ENCODE results near the gene CCDC24.

CCDC24 gene

DNA sequence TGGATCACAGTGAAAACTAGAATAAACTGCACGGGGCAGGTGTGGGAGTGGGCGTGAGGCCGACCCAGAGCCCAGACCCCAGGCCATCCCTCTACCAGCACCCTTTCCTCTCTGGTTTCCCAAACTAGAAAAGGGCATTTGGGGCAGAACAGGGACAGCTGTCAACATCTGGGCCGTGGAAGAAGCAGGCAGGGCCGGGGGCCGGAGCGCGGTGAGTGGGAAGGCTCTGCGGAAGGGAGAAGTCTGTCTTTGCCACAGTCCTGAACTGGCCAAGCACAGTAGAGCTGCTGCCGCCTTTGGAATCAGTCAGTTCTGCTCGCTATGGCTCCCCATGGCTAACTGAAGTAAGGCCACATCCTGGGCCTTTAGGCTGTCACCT lies 6.6 kb downstream of the CCDC24 start:
- no peak overlapping the region for H3K9ac ChIP-seq (ENCODE audit: low read length)
- no peak overlapping the region for H4K8ac ChIP-seq (ENCODE audit: low read depth, low read length)
- H2AK5ac ChIP-seq (ENCODE audit: low read length) = no peak overlapping the region
- no peak overlapping the region for H3K56ac ChIP-seq (ENCODE audit: low read length)
- no peaks in the 10 kb centered on the region for H3K36me3 ChIP-seq (ENCODE audit: control insufficient read depth, insufficient read depth, low read length)
- H3K23ac ChIP-seq (ENCODE audit: low read length) = no peak overlapping the region
- H3K4ac ChIP-seq (ENCODE audit: low read depth, low read length) = no peak overlapping the region
- H2BK120ac ChIP-seq (ENCODE audit: low read depth, low read length) = no peak overlapping the region
- H2BK15ac ChIP-seq (replicated peaks; ENCODE audit: low read depth) = no peak overlapping the region
- H3K4me2 ChIP-seq (ENCODE audit: low read length) = no peak overlapping the region
- H3K4me3 ChIP-seq (ENCODE audit: low read length) = no peak overlapping the region
- H3K4me1 ChIP-seq (ENCODE audit: control insufficient read depth, low read depth, low read length) = no peaks in the 10 kb centered on the region
- H3K27ac ChIP-seq (ENCODE audit: low read depth, low read length) = no peak overlapping the region
- no peaks in the 10 kb centered on the region for H3K27me3 ChIP-seq (ENCODE audit: insufficient read depth, low read length, poor library complexity)
- H3K79me1 ChIP-seq (ENCODE audit: low read length) = no peaks in the 10 kb centered on the region
- no peak overlapping the region for H2BK5ac ChIP-seq (ENCODE audit: low read length)
- no peak overlapping the region for H3K18ac ChIP-seq (ENCODE audit: low read length)
- no peak overlapping the region for H4K5ac ChIP-seq (ENCODE audit: low read length)
- WGBS (ENCODE audit: extremely low coverage, insufficient coverage, low lambda C conversion rate) = no CpG with 5 or more reads among the region's 11 CpGs
- DNase-seq = no peak
- H3K79me2 ChIP-seq (ENCODE audit: control insufficient read depth, insufficient read depth, low read length) = no peaks in the 10 kb centered on the region

DNA sequence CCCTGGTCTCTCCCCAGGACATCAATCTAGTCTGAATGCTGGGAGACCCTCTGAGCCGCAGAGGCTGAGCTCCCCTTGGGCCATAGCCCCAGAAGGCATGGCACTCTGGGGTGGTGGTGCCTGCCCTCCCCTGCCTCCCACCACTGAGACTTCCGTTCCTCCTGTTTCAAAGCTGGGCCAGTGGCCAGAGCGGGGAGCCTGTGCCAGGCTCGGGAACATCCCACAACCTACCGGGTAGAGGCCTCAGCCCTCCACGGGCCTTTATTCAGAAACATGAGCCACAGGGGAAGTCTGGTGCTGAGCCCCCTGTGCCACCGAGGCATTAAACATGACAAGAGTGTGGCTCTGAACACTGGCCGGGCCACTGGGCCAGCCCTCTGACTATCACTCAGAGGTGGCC lies 8.1 kb downstream of the CCDC24 start:
- H3K9ac ChIP-seq (ENCODE audit: low read length) = no peak overlapping the region
- H3K4me3 ChIP-seq (ENCODE audit: low read length) = no peak overlapping the region
- H3K27ac ChIP-seq (ENCODE audit: low read depth, low read length) = peak overlapping the region; percentile 24
- no peak overlapping the region for H4K8ac ChIP-seq (ENCODE audit: low read depth, low read length)
- H2BK5ac ChIP-seq (ENCODE audit: low read length) = peak overlapping the region; percentile 26
- peak overlapping the region; percentile 60 for H4K5ac ChIP-seq (ENCODE audit: low read length)
- H3K4ac ChIP-seq (ENCODE audit: low read depth, low read length) = no peak overlapping the region
- H3K27me3 ChIP-seq (ENCODE audit: insufficient read depth, low read length, poor library complexity) = no peaks in the 10 kb centered on the region
- no peak overlapping the region for H2AK5ac ChIP-seq (ENCODE audit: low read length)
- no peak overlapping the region for H3K18ac ChIP-seq (ENCODE audit: low read length)
- no peak overlapping the region for H2BK15ac ChIP-seq (replicated peaks; ENCODE audit: low read depth)
- no peaks in the 10 kb centered on the region for H3K4me1 ChIP-seq (ENCODE audit: control insufficient read depth, low read depth, low read length)
- H3K79me1 ChIP-seq (ENCODE audit: low read length) = no peaks in the 10 kb centered on the region
- no peak overlapping the region for H2BK120ac ChIP-seq (ENCODE audit: low read depth, low read length)
- no peak overlapping the region for H3K4me2 ChIP-seq (ENCODE audit: low read length)
- no peak overlapping the region for H3K23ac ChIP-seq (ENCODE audit: low read length)
- DNase-seq = no peak
- WGBS (ENCODE audit: extremely low coverage, insufficient coverage, low lambda C conversion rate) = no CpG with 5 or more reads among the region's 8 CpGs
- no peaks in the 10 kb centered on the region for H3K79me2 ChIP-seq (ENCODE audit: control insufficient read depth, insufficient read depth, low read length)
- H3K36me3 ChIP-seq (ENCODE audit: control insufficient read depth, insufficient read depth, low read length) = no peaks in the 10 kb centered on the region
- peak overlapping the region; percentile 25 for H3K56ac ChIP-seq (ENCODE audit: low read length)

DNA sequence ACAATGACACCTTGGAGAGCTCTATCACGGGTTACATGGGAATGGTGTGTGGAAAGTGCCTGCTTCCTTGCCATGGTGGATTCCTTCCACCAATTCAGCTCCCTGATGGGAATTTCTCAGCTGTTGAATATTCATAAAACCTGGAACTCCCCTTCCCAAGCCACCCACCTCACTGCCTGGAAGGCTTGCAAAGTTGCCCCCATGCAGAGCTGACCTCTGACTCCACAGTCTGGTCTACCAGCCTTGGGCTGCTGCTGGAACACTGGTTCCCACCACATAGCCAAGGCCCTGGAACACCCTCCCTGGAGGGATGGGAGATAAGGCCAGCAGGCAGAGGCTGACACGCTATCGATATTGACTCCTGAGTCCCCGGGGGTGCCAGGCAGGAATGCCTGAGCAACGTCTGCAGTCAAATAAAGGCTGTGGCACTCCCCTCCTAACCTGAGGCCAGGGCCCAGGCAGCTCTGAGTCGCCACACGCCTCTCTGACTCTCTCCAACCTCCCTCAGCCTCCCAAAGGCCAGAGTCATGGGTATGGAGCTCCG lies 8.8 kb downstream of the CCDC24 start:
- no peak overlapping the region for H3K4me2 ChIP-seq (ENCODE audit: low read length)
- no peak overlapping the region for H3K4me3 ChIP-seq (ENCODE audit: low read length)
- H4K5ac ChIP-seq (ENCODE audit: low read length) = no peak overlapping the region
- H3K36me3 ChIP-seq (ENCODE audit: control insufficient read depth, insufficient read depth, low read length) = no peaks in the 10 kb centered on the region
- H4K8ac ChIP-seq (ENCODE audit: low read depth, low read length) = no peak overlapping the region
- no peaks in the 10 kb centered on the region for H3K79me2 ChIP-seq (ENCODE audit: control insufficient read depth, insufficient read depth, low read length)
- no peak overlapping the region for H2BK15ac ChIP-seq (replicated peaks; ENCODE audit: low read depth)
- peak; percentile 97 for DNase-seq
- H2BK5ac ChIP-seq (ENCODE audit: low read length) = peak overlapping the region; percentile 80
- H3K23ac ChIP-seq (ENCODE audit: low read length) = no peak overlapping the region
- no peak overlapping the region for H3K9ac ChIP-seq (ENCODE audit: low read length)
- no peak overlapping the region for H3K18ac ChIP-seq (ENCODE audit: low read length)
- WGBS (ENCODE audit: extremely low coverage, insufficient coverage, low lambda C conversion rate) = no CpG with 5 or more reads among the region's 8 CpGs
- H2BK120ac ChIP-seq (ENCODE audit: low read depth, low read length) = no peak overlapping the region
- H3K27ac ChIP-seq (ENCODE audit: low read depth, low read length) = peak overlapping the region; percentile 24
- no peaks in the 10 kb centered on the region for H3K79me1 ChIP-seq (ENCODE audit: low read length)
- no peak overlapping the region for H3K4ac ChIP-seq (ENCODE audit: low read depth, low read length)
- peak overlapping the region; percentile 18 for H3K56ac ChIP-seq (ENCODE audit: low read length)
- H2AK5ac ChIP-seq (ENCODE audit: low read length) = no peak overlapping the region
- no peaks in the 10 kb centered on the region for H3K4me1 ChIP-seq (ENCODE audit: control insufficient read depth, low read depth, low read length)
- H3K27me3 ChIP-seq (ENCODE audit: insufficient read depth, low read length, poor library complexity) = no peaks in the 10 kb centered on the region

DNA sequence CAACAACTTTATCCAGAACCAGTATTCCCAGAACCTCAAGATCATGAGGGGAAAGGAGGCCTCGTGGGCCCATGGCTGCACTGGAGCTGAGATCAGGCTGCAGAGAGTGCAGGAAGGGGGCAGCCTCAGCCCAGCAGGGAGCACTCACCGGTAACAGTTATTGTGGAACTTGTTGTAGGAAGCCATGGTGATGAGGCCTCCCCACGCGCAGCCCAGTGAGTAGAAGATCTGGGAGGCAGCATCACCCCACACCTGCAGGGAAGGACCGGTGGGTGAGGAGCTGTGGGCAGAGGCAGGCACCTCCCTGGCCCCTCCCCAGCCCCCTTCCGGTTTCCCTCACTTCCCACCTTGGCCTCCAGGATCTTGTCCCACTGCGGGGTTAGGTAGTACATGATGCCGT lies 10.8 kb downstream of the CCDC24 start:
- H3K4ac ChIP-seq (ENCODE audit: low read depth, low read length) = no peak overlapping the region
- H3K27ac ChIP-seq (ENCODE audit: low read depth, low read length) = no peak overlapping the region
- no peaks in the 10 kb centered on the region for H3K79me2 ChIP-seq (ENCODE audit: control insufficient read depth, insufficient read depth, low read length)
- no peak overlapping the region for H4K8ac ChIP-seq (ENCODE audit: low read depth, low read length)
- H3K4me1 ChIP-seq (ENCODE audit: control insufficient read depth, low read depth, low read length) = no peaks in the 10 kb centered on the region
- H3K4me3 ChIP-seq (ENCODE audit: low read length) = no peak overlapping the region
- H3K27me3 ChIP-seq (ENCODE audit: insufficient read depth, low read length, poor library complexity) = no peaks in the 10 kb centered on the region
- H3K18ac ChIP-seq (ENCODE audit: low read length) = no peak overlapping the region
- H2BK120ac ChIP-seq (ENCODE audit: low read depth, low read length) = no peak overlapping the region
- no peak overlapping the region for H3K4me2 ChIP-seq (ENCODE audit: low read length)
- no peak overlapping the region for H2BK15ac ChIP-seq (replicated peaks; ENCODE audit: low read depth)
- no peak overlapping the region for H2AK5ac ChIP-seq (ENCODE audit: low read length)
- no peak overlapping the region for H3K23ac ChIP-seq (ENCODE audit: low read length)
- H3K79me1 ChIP-seq (ENCODE audit: low read length) = no peaks in the 10 kb centered on the region
- H3K36me3 ChIP-seq (ENCODE audit: control insufficient read depth, insufficient read depth, low read length) = peaks cover 2% of the 10 kb centered on the region
- H3K56ac ChIP-seq (ENCODE audit: low read length) = no peak overlapping the region
- H3K9ac ChIP-seq (ENCODE audit: low read length) = no peak overlapping the region
- no peak for DNase-seq
- WGBS (ENCODE audit: extremely low coverage, insufficient coverage, low lambda C conversion rate) = no CpG with 5 or more reads among the region's 8 CpGs
- H2BK5ac ChIP-seq (ENCODE audit: low read length) = no peak overlapping the region
- no peak overlapping the region for H4K5ac ChIP-seq (ENCODE audit: low read length)

DNA sequence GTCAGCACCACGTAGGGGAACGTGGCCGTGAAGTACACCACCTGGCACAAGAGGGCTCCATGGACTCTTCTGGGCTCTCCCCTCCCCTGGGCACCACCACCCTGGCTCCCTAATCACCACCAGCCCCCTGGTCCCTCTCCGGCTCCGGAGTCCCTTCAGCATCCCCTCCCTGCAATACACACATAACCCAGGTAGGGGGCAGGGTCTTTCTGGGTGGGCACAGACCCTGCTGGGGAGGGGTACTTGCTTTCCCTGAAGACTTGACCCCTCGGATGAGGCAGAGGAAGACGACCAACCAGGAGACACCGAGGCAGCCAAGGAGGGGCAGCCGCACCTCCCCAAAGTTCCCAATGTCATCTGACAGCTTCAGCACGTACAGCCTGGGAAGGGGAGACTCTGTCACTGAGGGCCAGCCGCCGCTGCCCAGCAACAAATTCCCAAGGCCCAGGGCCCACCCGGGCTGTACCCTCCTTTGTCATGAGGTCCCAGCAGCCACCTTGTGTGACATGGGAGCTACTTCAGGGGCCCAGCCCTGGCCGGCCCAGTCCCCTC lies 11.3 kb downstream of the CCDC24 start:
- Histone ChIP-seq H2BK120ac (ENCODE audit: low read depth, low read length) (no peak overlapping the region), H3K18ac (ENCODE audit: low read length) (no peak overlapping the region), H3K4me3 (ENCODE audit: low read length) (no peak overlapping the region), H3K27me3 (ENCODE audit: insufficient read depth, low read length, poor library complexity) (no peaks in the 10 kb centered on the region), H4K8ac (ENCODE audit: low read depth, low read length) (no peak overlapping the region), H3K56ac (ENCODE audit: low read length) (no peak overlapping the region), H2BK5ac (ENCODE audit: low read length) (no peak overlapping the region), H3K27ac (ENCODE audit: low read depth, low read length) (no peak overlapping the region), H3K4ac (ENCODE audit: low read depth, low read length) (no peak overlapping the region), H2BK15ac (replicated peaks; ENCODE audit: low read depth) (no peak overlapping the region), H3K4me1 (ENCODE audit: control insufficient read depth, low read depth, low read length) (no peaks in the 10 kb centered on the region), H3K79me2 (ENCODE audit: control insufficient read depth, insufficient read depth, low read length) (no peaks in the 10 kb centered on the region), H3K9ac (ENCODE audit: low read length) (no peak overlapping the region), H2AK5ac (ENCODE audit: low read length) (no peak overlapping the region), H3K36me3 (ENCODE audit: control insufficient read depth, insufficient read depth, low read length) (peaks cover 2% of the 10 kb centered on the region), H4K5ac (ENCODE audit: low read length) (no peak overlapping the region), H3K4me2 (ENCODE audit: low read length) (no peak overlapping the region), H3K79me1 (ENCODE audit: low read length) (no peaks in the 10 kb centered on the region), H3K23ac (ENCODE audit: low read length) (no peak overlapping the region)
- WGBS (ENCODE audit: extremely low coverage, insufficient coverage, low lambda C conversion rate) = no CpG with 5 or more reads among the region's 14 CpGs
- DNase-seq = no peak

DNA sequence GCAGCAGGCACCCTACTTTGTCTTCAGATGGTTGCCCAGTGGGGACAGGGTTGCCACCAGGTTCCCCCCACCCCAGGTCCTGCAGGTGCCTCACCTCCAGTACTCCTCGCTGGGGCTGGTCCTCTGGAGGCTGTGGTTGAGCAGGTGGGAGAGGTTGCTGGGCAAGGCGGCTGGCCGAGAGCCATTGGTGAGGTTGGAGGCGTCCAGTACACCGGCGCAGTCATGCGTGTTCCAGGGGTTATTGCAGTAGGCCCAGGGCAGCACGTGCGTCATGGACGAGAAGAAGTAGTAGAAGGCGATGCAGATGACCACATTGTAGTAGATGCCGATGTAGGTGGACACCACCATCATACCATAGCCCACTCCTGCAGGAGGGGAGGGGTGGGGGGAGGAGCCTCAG lies 16.9 kb downstream of the CCDC24 start:
- WGBS (ENCODE audit: extremely low coverage, insufficient coverage, low lambda C conversion rate) = no CpG with 5 or more reads among the region's 12 CpGs
- H4K5ac ChIP-seq (ENCODE audit: low read length) = no peak overlapping the region
- H2AK5ac ChIP-seq (ENCODE audit: low read length) = no peak overlapping the region
- no peak overlapping the region for H3K4me2 ChIP-seq (ENCODE audit: low read length)
- H2BK120ac ChIP-seq (ENCODE audit: low read depth, low read length) = no peak overlapping the region
- H3K27ac ChIP-seq (ENCODE audit: low read depth, low read length) = no peak overlapping the region
- no peak overlapping the region for H3K9ac ChIP-seq (ENCODE audit: low read length)
- no peaks in the 10 kb centered on the region for H3K79me2 ChIP-seq (ENCODE audit: control insufficient read depth, insufficient read depth, low read length)
- H2BK15ac ChIP-seq (replicated peaks; ENCODE audit: low read depth) = no peak overlapping the region
- H3K4me1 ChIP-seq (ENCODE audit: control insufficient read depth, low read depth, low read length) = no peaks in the 10 kb centered on the region
- H3K36me3 ChIP-seq (ENCODE audit: control insufficient read depth, insufficient read depth, low read length) = peaks cover 4% of the 10 kb centered on the region
- no peaks in the 10 kb centered on the region for H3K79me1 ChIP-seq (ENCODE audit: low read length)
- H3K18ac ChIP-seq (ENCODE audit: low read length) = no peak overlapping the region
- H4K8ac ChIP-seq (ENCODE audit: low read depth, low read length) = no peak overlapping the region
- H3K23ac ChIP-seq (ENCODE audit: low read length) = no peak overlapping the region
- H3K4ac ChIP-seq (ENCODE audit: low read depth, low read length) = no peak overlapping the region
- H3K27me3 ChIP-seq (ENCODE audit: insufficient read depth, low read length, poor library complexity) = no peaks in the 10 kb centered on the region
- no peak overlapping the region for H3K56ac ChIP-seq (ENCODE audit: low read length)
- H2BK5ac ChIP-seq (ENCODE audit: low read length) = no peak overlapping the region
- no peak for DNase-seq
- no peak overlapping the region for H3K4me3 ChIP-seq (ENCODE audit: low read length)

All from mesendoderm (in vitro differentiated cells).